ENCODE results near the gene ATP8B4.

DNA sequence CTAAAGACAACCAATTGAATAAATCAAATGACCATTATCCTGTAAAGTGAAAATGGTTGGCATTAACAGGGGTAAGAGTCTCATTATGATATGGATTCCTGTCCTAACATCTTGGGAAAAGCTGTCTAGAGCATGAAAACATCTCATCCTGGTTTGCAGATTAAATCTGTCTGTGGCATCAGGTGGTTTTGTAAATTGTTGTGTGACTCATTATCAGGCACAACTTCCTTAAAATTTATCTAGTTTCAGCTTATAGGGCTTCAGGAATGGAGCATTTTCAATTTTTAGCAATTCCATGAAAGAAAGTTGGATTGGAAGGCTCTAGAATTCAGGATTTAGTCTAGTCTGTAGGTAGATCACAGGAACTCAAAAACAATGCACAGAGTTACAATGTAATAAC lies 31.8 kb upstream of the ATP8B4 start:
- TF ChIP-seq, protein P1, sequence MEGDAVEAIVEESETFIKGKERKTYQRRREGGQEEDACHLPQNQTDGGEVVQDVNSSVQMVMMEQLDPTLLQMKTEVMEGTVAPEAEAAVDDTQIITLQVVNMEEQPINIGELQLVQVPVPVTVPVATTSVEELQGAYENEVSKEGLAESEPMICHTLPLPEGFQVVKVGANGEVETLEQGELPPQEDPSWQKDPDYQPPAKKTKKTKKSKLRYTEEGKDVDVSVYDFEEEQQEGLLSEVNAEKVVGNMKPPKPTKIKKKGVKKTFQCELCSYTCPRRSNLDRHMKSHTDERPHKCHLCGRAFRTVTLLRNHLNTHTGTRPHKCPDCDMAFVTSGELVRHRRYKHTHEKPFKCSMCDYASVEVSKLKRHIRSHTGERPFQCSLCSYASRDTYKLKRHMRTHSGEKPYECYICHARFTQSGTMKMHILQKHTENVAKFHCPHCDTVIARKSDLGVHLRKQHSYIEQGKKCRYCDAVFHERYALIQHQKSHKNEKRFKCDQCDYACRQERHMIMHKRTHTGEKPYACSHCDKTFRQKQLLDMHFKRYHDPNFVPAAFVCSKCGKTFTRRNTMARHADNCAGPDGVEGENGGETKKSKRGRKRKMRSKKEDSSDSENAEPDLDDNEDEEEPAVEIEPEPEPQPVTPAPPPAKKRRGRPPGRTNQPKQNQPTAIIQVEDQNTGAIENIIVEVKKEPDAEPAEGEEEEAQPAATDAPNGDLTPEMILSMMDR (IDR thresholded peaks at IDR 0.05) = no peak
- TF ChIP-seq EZH2 (IDR thresholded peaks at IDR 0.05; ENCODE audit: borderline replicate concordance, insufficient read depth, low read depth, low read length, poor library complexity, severe bottlenecking) = no peak

All from B cell (primary cell).